Pericardium fibroblast (primary cell): ENCODE measurements around the gene DPH5. TPM values are rescaled to one million over a fixed set of nuclear protein-coding genes. Genes with fewer than 3 reads are reported as not detected.

ENCODE experiments used
- total RNA-seq: library from RNA; depleted of rRNA; stranded (reverse); fragments of >200 nt; gene quantifications from 2 replicates; pipeline ENCODE4 v1.2.3, GENCODE V29; 2015

Gene DPH5, protein sequence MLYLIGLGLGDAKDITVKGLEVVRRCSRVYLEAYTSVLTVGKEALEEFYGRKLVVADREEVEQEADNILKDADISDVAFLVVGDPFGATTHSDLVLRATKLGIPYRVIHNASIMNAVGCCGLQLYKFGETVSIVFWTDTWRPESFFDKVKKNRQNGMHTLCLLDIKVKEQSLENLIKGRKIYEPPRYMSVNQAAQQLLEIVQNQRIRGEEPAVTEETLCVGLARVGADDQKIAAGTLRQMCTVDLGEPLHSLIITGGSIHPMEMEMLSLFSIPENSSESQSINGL
- 33.1 and 49.8 TPM in 2 replicates for total RNA-seq

GRCh38 chr1:101025657-101026429 is at the start of gene DPH5:
DPH5 (minus strand) TSS chr1:101025784; CDS start chr1:101025443, 341 bp downstream.

Other genes starting within 250 kb of the DPH5 start
- gene EXTL2, start 130.9 kb downstream of the DPH5 start, total RNA-seq, result 19.1 and 20.8 TPM in 2 replicates
- 17.2 and 19.2 TPM in 2 replicates for gene SLC30A7, start 129.7 kb downstream of the DPH5 start, total RNA-seq
- gene S1PR1, start 211.2 kb upstream of the DPH5 start, total RNA-seq, result 3.5 and 4.9 TPM in 2 replicates